PC-3 (cell line): Measurements from ENCODE around the gene SEPHS1. TPM values are rescaled to one million over a fixed set of nuclear protein-coding genes. Genes with fewer than 3 reads are reported as not detected.

Experiments used
- ATAC-seq: fragments of 200-7000 bp; cut with Tn5 transposase; 2 replicates; pipeline ENCODE4 v1.9.1; 2020; ENCODE audit warnings: mild to moderate bottlenecking, moderate library complexity
- BruUV-seq: library from RNA; stranded (reverse); fragments of 400-500 nt; replicated peaks from 2 replicates; lab custom pipeline; 2021; lab: Mats Ljungman, UMichigan
- CTCF ChIA-PET: fragments of 300-600 bp; sonication (Branson Sonifier 250); formaldehyde crosslinking; loops from one replicate; lab custom pipeline; 2022; ENCODE audit warnings: antibody characterized with exemption; lab: Charles Lee
- POLR2A ChIA-PET: fragments of 300-600 bp; sonication (Branson Sonifier 250); formaldehyde crosslinking; loops from one replicate; lab custom pipeline; 2022; ENCODE audit warnings: antibody characterized with exemption; ENCODE audit not compliant: unreplicated experiment; lab: Charles Lee
- DNase-seq: peaks from one replicate; pipeline ENCODE4 v3.0.0-alpha.2; 2015
- H2AFZ ChIP-seq: fragments of 300-600 bp; sonication (generic); 2 replicates; pipeline ENCODE4 v1.6.0; 2016; ENCODE audit warnings: antibody characterized with exemption, low read length
- H3F3A ChIP-seq: fragments of 300-600 bp; sonication (generic); one replicate; pipeline ENCODE4 v1.6.0; 2017; ENCODE audit warnings: antibody characterized with exemption, low read length, control low read depth, mild to moderate bottlenecking; ENCODE audit not compliant: unreplicated experiment
- H3K27ac ChIP-seq: fragments of 300-600 bp; sonication (generic); 2 replicates; pipeline ENCODE4 v1.5.1; 2016; ENCODE audit warnings: mild to moderate bottlenecking, low read length
- H3K27me3 ChIP-seq: fragments of 300-600 bp; sonication (generic); 2 replicates; pipeline ENCODE4 v1.6.1; 2016; ENCODE audit warnings: low read length, mixed read lengths
- H3K36me3 ChIP-seq: fragments of 300-600 bp; sonication (generic); 2 replicates; pipeline ENCODE4 v1.6.1; 2016; ENCODE audit warnings: low read depth, mixed run types, low read length, mixed read lengths
- H3K4me1 ChIP-seq: fragments of 300-600 bp; sonication (generic); 2 replicates; pipeline ENCODE4 v1.5.1; 2016; ENCODE audit warnings: low read length; ENCODE audit not compliant: insufficient read depth
- H3K4me2 ChIP-seq: fragments of 300-600 bp; sonication (generic); 2 replicates; pipeline ENCODE4 v1.6.0; 2016; ENCODE audit warnings: low read length
- H3K4me3 ChIP-seq: fragments of 300-600 bp; sonication (generic); 2 replicates; pipeline ENCODE4 v1.5.1; 2016; ENCODE audit warnings: mild to moderate bottlenecking, low read length, mixed read lengths
- H3K79me2 ChIP-seq: fragments of 300-600 bp; sonication (generic); 2 replicates; pipeline ENCODE4 v1.6.1; 2017; ENCODE audit warnings: low read length, mixed read lengths
- H3K9ac ChIP-seq: fragments of 300-600 bp; sonication (generic); 2 replicates; pipeline ENCODE4 v1.6.0; 2016; ENCODE audit warnings: mild to moderate bottlenecking, low read length
- H3K9me2 ChIP-seq: fragments of 300-600 bp; sonication (generic); replicated peaks from 2 replicates; pipeline ENCODE4 v1.6.1; 2016; ENCODE audit warnings: mixed run types, low read length, mixed read lengths
- H3K9me3 ChIP-seq: fragments of 300-600 bp; sonication (generic); 2 replicates; pipeline ENCODE4 v1.6.1; 2016; ENCODE audit warnings: low read length, mixed read lengths
- H4K20me1 ChIP-seq: fragments of 300-600 bp; sonication (generic); 2 replicates; pipeline ENCODE4 v1.6.1; 2016; ENCODE audit warnings: low read length, mixed read lengths
- EZH2 ChIP-seq: fragments of 300-600 bp; sonication (generic); IDR thresholded peaks from one replicate; pipeline ENCODE4 v1.6.1; 2017; ENCODE audit warnings: antibody characterized with exemption, mild to moderate bottlenecking, low read length; ENCODE audit not compliant: unreplicated experiment
- EZH2phosphoT487 ChIP-seq: fragments of 300-600 bp; sonication (generic); IDR thresholded peaks from 2 replicates; pipeline ENCODE4 v1.6.1; 2018; ENCODE audit warnings: mild to moderate bottlenecking, antibody characterized with exemption, low read length, borderline replicate concordance
- intact Hi-C: fragments of 100-400 bp; cut with micrococcal nuclease; formaldehyde crosslinking; loops from 2 replicates; pipeline ENCODE4 v1.9.0; 2023
- total RNA-seq: library from RNA; depleted of rRNA; stranded (reverse); fragments of >200 nt; gene quantifications from 2 replicates; pipeline ENCODE4 v1.2.3, GENCODE V29; 2014
- TF ChIP-seq, protein P1 (sequence below): fragments of 300-600 bp; sonication (generic); conservative IDR thresholded peaks from 2 replicates; pipeline ENCODE4 v1.5.1; 2017; ENCODE audit warnings: antibody characterized with exemption, low read depth, mild to moderate bottlenecking, low read length

Gene SEPHS1
- total RNA-seq, 1 experiment from 2014 or later = 42.5 TPM

DNA sequence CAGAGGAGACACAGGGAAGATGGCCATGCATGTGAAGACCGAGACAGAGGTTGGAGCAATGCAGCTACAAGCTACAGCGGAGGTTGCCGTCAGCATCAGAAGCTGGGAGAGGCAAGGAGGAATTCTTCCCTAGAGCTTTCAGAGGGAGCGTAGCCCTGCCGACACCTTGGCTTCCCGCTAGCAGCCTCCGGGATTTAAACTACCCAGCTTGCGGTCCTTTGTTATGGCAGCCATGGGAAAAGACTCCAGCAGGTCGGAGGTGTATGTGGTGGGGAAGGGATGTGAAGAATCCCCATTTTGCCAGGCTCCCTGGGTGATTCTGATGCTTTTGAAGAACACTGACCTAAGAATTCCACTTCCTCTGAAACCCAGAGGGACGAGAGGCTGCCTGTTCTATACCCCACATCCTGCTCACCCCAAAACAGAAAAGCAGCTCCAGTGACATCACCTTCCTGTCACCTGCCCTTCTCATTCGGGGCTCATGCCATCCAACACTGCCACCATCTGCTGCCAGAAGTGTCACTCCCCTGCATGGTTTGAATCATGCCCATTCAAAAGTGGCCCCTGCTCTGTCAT is 3.3 kb upstream of the SEPHS1 start:
- Histone ChIP-seq H3K27me3 (no peaks in the 10 kb centered on the region), H3F3A (no peaks in the 10 kb centered on the region), H3K4me3 (no peak overlapping the region), H3K9me2 (no peaks in the 10 kb centered on the region), H3K36me3 (no peaks in the 10 kb centered on the region), H3K4me1 (peaks cover 6% of the 10 kb centered on the region; the same call in 1 of the 2 replicates), H3K4me2 (no peak overlapping the region), H3K79me2 (peaks cover 8% of the 10 kb centered on the region), H3K9me3 (no peaks in the 10 kb centered on the region), H2AFZ (no peak overlapping the region), H3K27ac (no peak overlapping the region), H3K9ac (no peak overlapping the region), H4K20me1 (no peaks in the 10 kb centered on the region)
- intact Hi-C loops = no loop called here
- POLR2A ChIA-PET = no interaction called here
- CTCF ChIA-PET = no interaction called here
- DNase-seq = no peak
- no TSS peak for BruUV-seq
- no peak for ATAC-seq
- TF ChIP-seq EZH2phosphoT487 = no peak

DNA sequence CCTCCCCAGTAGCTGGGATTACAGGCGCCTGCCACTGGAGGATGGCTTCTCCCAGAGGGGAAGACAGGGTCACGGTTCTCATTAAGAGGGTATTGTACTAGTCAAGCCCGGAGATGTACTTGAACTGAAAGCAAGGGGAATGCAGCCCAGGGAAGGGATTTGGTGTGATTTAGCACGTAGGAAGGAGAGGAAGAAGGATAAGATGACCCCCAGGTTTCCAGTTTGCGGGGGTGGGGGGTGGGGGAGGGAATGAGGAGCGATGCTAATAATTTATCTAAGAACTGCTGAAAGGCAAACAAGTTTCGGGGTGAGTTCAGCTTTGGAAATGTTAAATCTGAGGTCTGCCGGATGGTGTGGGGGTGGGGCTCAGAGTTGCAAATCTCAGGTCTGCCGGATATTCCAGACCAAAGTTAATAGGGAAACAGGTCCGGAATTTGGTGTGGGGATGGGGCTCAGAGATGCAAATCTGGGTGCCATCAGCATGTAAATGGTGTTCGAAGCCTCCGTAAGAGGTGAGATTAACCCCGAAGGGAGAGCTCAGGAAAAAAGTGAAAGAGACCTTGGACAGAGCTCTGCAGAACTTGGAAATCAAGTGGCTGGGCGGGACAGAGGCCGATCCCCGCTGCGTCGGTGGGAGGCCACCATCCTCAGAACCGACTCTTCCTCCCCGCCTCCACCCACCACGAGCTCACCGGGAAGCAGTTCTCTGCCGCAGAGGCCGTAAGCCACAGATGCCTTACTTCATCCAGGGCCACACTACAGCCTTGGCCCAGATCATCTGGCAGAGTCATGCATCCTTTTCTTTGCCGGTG is 1.6 kb upstream of the SEPHS1 start:
- H3K4me3 ChIP-seq = peak overlapping the region; percentile 80
- BruUV-seq = no TSS peak
- no peaks in the 10 kb centered on the region for H3F3A ChIP-seq
- DNase-seq (peak; percentile 7), ATAC-seq (no peak)
- POLR2A ChIA-PET = interaction anchor here (0.6 kb wide), 1 partner anchor 774 kb away, joined by 4 read pairs; no protein-coding TSS in a partner anchor
- no peaks in the 10 kb centered on the region for H4K20me1 ChIP-seq
- peaks cover 25% of the 10 kb centered on the region for H3K79me2 ChIP-seq
- 0 out of 2 replicates have a peak overlapping the region, but pooled peaks have one; percentile 18 for H2AFZ ChIP-seq
- CTCF ChIA-PET = no interaction called here
- H3K9ac ChIP-seq = no peak overlapping the region
- H3K4me1 ChIP-seq = peaks cover 12% of the 10 kb centered on the region
- no peaks in the 10 kb centered on the region for H3K9me3 ChIP-seq
- H3K27me3 ChIP-seq = no peaks in the 10 kb centered on the region
- no peak overlapping the region for H3K27ac ChIP-seq
- no peaks in the 10 kb centered on the region for H3K9me2 ChIP-seq
- intact Hi-C loops = no loop called here
- TF ChIP-seq, protein P1, sequence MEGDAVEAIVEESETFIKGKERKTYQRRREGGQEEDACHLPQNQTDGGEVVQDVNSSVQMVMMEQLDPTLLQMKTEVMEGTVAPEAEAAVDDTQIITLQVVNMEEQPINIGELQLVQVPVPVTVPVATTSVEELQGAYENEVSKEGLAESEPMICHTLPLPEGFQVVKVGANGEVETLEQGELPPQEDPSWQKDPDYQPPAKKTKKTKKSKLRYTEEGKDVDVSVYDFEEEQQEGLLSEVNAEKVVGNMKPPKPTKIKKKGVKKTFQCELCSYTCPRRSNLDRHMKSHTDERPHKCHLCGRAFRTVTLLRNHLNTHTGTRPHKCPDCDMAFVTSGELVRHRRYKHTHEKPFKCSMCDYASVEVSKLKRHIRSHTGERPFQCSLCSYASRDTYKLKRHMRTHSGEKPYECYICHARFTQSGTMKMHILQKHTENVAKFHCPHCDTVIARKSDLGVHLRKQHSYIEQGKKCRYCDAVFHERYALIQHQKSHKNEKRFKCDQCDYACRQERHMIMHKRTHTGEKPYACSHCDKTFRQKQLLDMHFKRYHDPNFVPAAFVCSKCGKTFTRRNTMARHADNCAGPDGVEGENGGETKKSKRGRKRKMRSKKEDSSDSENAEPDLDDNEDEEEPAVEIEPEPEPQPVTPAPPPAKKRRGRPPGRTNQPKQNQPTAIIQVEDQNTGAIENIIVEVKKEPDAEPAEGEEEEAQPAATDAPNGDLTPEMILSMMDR = no peak
- TF ChIP-seq EZH2 (no peak), EZH2phosphoT487 (no peak)
- H3K36me3 ChIP-seq = no peaks in the 10 kb centered on the region
- peak overlapping the region; percentile 95 for H3K4me2 ChIP-seq

DNA sequence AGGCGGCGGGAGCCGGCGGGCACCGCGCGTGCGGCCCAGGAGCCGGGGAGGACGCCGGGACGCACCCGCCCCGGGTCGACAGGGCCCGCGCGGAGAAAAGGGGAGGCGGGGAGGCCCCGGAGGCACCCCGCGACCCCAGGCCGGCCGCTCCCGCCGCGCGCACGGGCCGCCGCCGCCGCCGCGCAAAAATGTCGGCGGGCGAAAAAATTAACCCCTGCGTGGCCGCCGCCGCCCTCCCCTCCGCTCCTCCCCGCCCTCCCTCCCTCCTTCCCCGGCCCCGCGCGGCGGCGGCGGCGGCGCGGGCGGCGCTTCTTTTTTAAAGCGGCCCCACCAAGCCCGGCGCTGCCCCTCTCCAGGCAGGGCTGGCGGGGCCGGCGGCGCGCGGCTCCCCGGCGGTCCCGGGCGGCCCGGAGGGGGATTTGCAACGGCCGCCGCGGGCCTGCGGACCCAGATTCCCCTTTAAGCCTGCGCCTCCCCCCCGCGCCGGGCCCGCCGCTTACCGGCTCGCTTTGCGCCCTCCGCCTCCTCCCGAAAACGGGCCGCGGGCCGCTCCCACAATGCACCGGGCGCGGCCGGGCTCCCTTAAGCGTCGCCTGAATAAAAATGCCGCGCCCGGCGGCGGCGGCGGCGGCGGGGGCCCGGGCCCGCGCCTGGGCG is 465 bp downstream of the SEPHS1 start:
- H2AFZ ChIP-seq = no peak overlapping the region
- H3K4me2 ChIP-seq = no peak overlapping the region
- no peak overlapping the region for H3K27ac ChIP-seq
- ATAC-seq (peak; percentile 48), DNase-seq (peak; percentile 61)
- peaks cover 12% of the 10 kb centered on the region for H3K4me1 ChIP-seq
- no TSS peak for BruUV-seq
- no peaks in the 10 kb centered on the region for H3K27me3 ChIP-seq
- H3F3A ChIP-seq = no peaks in the 10 kb centered on the region
- intact Hi-C loops = no loop called here
- H3K4me3 ChIP-seq = peak overlapping the region; percentile 51; the same call in 1 of the 2 replicates
- CTCF ChIA-PET = no interaction called here
- H3K9me2 ChIP-seq = no peaks in the 10 kb centered on the region
- H3K36me3 ChIP-seq = no peaks in the 10 kb centered on the region
- H3K9me3 ChIP-seq = no peaks in the 10 kb centered on the region
- POLR2A ChIA-PET = no interaction called here
- peak overlapping the region; percentile 89; the same call in 1 of the 2 replicates for H3K9ac ChIP-seq
- H3K79me2 ChIP-seq = peaks cover 43% of the 10 kb centered on the region
- TF ChIP-seq EZH2phosphoT487 = no peak
- TF ChIP-seq, protein P1 = no peak
- TF ChIP-seq EZH2 = no peak
- no peaks in the 10 kb centered on the region for H4K20me1 ChIP-seq
